CD8-positive, alpha-beta memory T cell (primary cell): Measurements from ENCODE around the gene CPD. TPM values are rescaled to one million over a fixed set of nuclear protein-coding genes. Genes with fewer than 3 reads are reported as not detected.
"Not testable (repeated sequence)": the region's sequence is repeated elsewhere in the genome, so short reads cannot be mapped to it uniquely, and the experiment has no call there.

Source experiments
- CTCF ChIA-PET: fragments of 350-600 bp; sonication (Branson Sonifier 250); formaldehyde crosslinking; loops from one replicate; lab custom pipeline; 2021; ENCODE audit warnings: antibody characterized with exemption; lab: Charles Lee
- POLR2A ChIA-PET: fragments of 350-600 bp; sonication (Branson Sonifier 250); formaldehyde crosslinking; loops from one replicate; lab custom pipeline; 2021; ENCODE audit warnings: antibody characterized with exemption; lab: Charles Lee
- DNase-seq, 5 donors: peaks; one replicate each; pipeline versions ENCODE4 v3.0.0 to v3.0.0-alpha.2; 2020 to 2022; ENCODE audit warnings: mixed read lengths in 1 of 5
- H3K27ac ChIP-seq: one replicate; pipeline ENCODE4 v1.7.0; 2013; ENCODE audit warnings: low read depth, mild to moderate bottlenecking, low read length, moderate library complexity
- H3K27me3 ChIP-seq: 2 replicates; pipeline ENCODE4 v1.7.0; 2013; ENCODE audit warnings: low read length, mild to moderate bottlenecking; ENCODE audit not compliant: insufficient read depth, poor library complexity, severe bottlenecking
- H3K36me3 ChIP-seq: 2 replicates; pipeline ENCODE4 v1.7.0; 2013; ENCODE audit warnings: mild to moderate bottlenecking, low read length, moderate library complexity; ENCODE audit not compliant: insufficient read depth
- H3K4me1 ChIP-seq: 2 replicates; pipeline ENCODE4 v1.7.0; 2013; ENCODE audit warnings: mild to moderate bottlenecking, low read length, moderate library complexity; ENCODE audit not compliant: insufficient read depth
- H3K4me3 ChIP-seq: 2 replicates; pipeline ENCODE4 v1.7.0; 2013; ENCODE audit warnings: mild to moderate bottlenecking, low read length
- H3K9me3 ChIP-seq: 2 replicates; pipeline ENCODE4 v1.7.0; 2013; ENCODE audit warnings: mild to moderate bottlenecking, low read length
- H3K27ac Mint-ChIP-seq, 8 donors: one replicate each; pipeline ENCODE4 v1.8.0; 2020 to 2021; ENCODE audit warnings: mixed read lengths in 8 of 8, mild to moderate bottlenecking in 6 of 8, inconsistent platforms in 3 of 8, moderate library complexity in 3 of 8
- H3K27me3 Mint-ChIP-seq, 2 donors: one replicate each; pipeline ENCODE4 v1.8.0; 2020 to 2021; ENCODE audit warnings: mixed read lengths in 2 of 2, mild to moderate bottlenecking in 1 of 2, moderate library complexity in 1 of 2
- H3K36me3 Mint-ChIP-seq, 3 donors: one replicate each; pipeline ENCODE4 v1.8.0; 2020 to 2021; ENCODE audit warnings: mixed read lengths in 3 of 3, inconsistent platforms in 1 of 3, mild to moderate bottlenecking in 1 of 3
- H3K4me1 Mint-ChIP-seq, 3 donors: one replicate each; pipeline ENCODE4 v1.8.0; 2020 to 2021; ENCODE audit warnings: mixed read lengths in 3 of 3, inconsistent platforms in 1 of 3, mild to moderate bottlenecking in 1 of 3
- H3K4me3 Mint-ChIP-seq, 7 donors: one replicate each; pipeline ENCODE4 v1.8.0; 2020 to 2021; ENCODE audit warnings: mixed read lengths in 7 of 7, mild to moderate bottlenecking in 6 of 7, moderate library complexity in 4 of 7, inconsistent platforms in 2 of 7
- H3K9me3 Mint-ChIP-seq, 5 donors: one replicate each; pipeline ENCODE4 v1.8.0; 2020 to 2022; ENCODE audit warnings: mixed read lengths in 5 of 5, mild to moderate bottlenecking in 3 of 5, moderate library complexity in 2 of 5, inconsistent platforms in 1 of 5
- polyA plus RNA-seq: library from polyadenylated mRNA; unstranded; fragments of 300-500 nt; fragmentation: Illumina TruSeq; gene quantifications from one replicate; pipeline ENCODE4 v1.2.3, GENCODE V29; 2021
- total RNA-seq, 2 experiments: library from RNA; stranded (reverse); gene quantifications; one replicate each; pipeline ENCODE4 v1.2.3, GENCODE V29; 2021

Gene CPD
- total and polyA plus RNA-seq, 3 experiments from 2014 or later = 17.3 to 26.7 (median 22.8) TPM

DNA sequence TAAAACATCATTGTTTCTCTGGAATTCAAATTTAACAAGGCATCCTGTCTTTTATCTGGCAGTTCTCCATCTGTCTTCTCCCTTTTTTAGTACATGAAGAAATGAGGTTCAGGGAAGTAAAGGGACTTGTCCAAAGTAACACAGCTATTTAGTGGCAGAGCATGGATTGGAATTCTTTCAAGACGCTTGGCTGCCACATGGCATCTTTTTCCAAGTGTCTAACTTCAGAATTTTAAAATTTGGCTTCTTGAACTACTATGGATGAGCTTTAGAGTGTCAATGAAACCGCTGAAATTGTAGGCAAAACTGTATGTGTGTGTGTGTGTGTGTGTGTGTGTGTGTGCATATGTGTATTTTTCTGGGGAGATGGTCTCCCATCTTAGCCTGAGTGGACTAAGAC lies 39.6 kb upstream of the CPD start:
- peaks cover 13 to 24% (median 21%) of the 10 kb centered on the region in 3 donors for H3K4me1 Mint-ChIP-seq
- H3K27ac ChIP-seq = no peak overlapping the region
- H3K27me3 ChIP-seq = no peaks in the 10 kb centered on the region
- no peaks in the 10 kb centered on the region for H3K36me3 ChIP-seq
- H3K36me3 Mint-ChIP-seq = peaks cover 0 to 2% (median 0%) of the 10 kb centered on the region in 3 donors
- H3K4me1 ChIP-seq = no peaks in the 10 kb centered on the region
- H3K4me3 Mint-ChIP-seq = no peak overlapping the region
- no peaks in the 10 kb centered on the region for H3K9me3 Mint-ChIP-seq
- H3K27ac Mint-ChIP-seq = no peak overlapping the region
- H3K9me3 ChIP-seq = no peaks in the 10 kb centered on the region
- ChIA-PET CTCF (interaction anchor here (0.6 to 4.9 kb wide), 15 partner anchors 9 to 233 kb away, joined by 3 to 71 read pairs (median 5); partner anchors contain the start of gene BLMH), POLR2A (no interaction called here)
- H3K4me3 ChIP-seq = no peak overlapping the region
- no peak for DNase-seq
- H3K27me3 Mint-ChIP-seq = no peaks in the 10 kb centered on the region

DNA sequence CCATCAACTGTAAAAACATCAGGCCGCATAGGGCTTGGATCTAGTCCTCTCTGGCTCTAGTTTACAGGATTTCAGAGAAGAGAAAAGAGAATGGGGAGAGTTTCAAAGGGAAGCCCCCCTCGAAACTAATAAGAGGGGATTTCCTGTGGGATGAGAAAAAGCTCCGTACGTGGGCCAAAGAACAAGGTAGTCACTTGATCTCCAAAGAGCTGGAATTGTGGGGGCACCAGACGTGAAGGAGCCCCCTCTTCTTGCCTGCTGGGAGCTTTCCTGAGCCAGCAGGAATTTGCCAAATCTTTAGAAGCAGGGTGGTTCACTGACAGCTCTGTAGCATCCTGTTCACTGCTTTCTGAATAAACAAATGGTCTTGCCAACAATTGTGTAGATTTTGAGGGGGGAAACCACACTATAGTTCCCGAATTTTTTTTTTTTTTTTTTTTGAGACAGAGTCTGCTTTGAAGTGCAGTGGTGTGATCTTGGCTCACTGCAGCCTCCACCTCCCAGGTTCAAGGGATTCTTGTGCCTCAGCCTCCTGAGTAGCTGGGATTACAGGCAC lies 37.8 kb upstream of the CPD start:
- Histone ChIP-seq H3K36me3 (no peaks in the 10 kb centered on the region), H3K27ac (no peak overlapping the region), H3K4me3 (no peak overlapping the region), H3K4me1 (no peaks in the 10 kb centered on the region), H3K27me3 (no peaks in the 10 kb centered on the region), H3K9me3 (no peaks in the 10 kb centered on the region)
- H3K9me3 Mint-ChIP-seq = no peaks in the 10 kb centered on the region
- peaks cover 13 to 22% (median 17%) of the 10 kb centered on the region in 3 donors for H3K4me1 Mint-ChIP-seq
- POLR2A ChIA-PET = no interaction called here
- no peaks in the 10 kb centered on the region for H3K27me3 Mint-ChIP-seq
- H3K4me3 Mint-ChIP-seq = no peak overlapping the region
- H3K36me3 Mint-ChIP-seq = peaks cover 0 to 2% (median 0%) of the 10 kb centered on the region in 3 donors
- CTCF ChIA-PET = interaction anchor here (0.7 to 4.7 kb wide), 17 partner anchors 8 to 236 kb away, joined by 3 to 25 read pairs (median 6); partner anchors contain the start of genes BLMH and GOSR1
- peak overlapping the region in 3 of 8 donors; percentile 33 to 73 (median 67) for H3K27ac Mint-ChIP-seq
- no peak for DNase-seq

DNA sequence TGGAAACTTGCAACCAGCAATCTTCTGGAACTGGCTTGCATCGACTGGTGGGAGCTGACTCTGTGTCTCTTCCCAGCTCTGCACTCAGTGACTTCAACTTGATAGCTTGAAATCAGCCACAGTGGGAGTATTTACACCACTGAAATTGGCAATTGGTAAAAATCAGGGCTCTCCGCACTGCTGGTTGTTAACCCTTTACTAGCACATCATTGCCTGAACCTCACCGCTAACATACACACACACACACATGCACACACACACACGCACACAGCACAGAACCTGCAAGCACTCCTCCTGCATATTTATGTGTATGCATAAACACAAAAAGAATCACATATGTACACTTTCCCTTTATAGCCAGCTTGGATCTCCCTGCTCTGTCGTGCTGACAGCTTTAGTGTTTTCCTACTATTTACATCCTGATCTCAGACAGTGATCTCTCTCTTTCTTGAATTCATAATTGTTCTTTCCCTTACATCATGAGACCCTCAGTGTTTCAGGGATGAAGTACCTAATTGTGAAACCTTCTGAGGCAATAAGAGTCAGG lies 37.0 kb upstream of the CPD start:
- H3K4me1 ChIP-seq = no peaks in the 10 kb centered on the region
- no peak overlapping the region for H3K27ac ChIP-seq
- no peaks in the 10 kb centered on the region for H3K9me3 Mint-ChIP-seq
- ChIA-PET CTCF (interaction anchor here (0.7 to 4.7 kb wide), 9 partner anchors 18 to 223 kb away, joined by 3 to 25 read pairs (median 7); partner anchors contain the start of genes BLMH and GOSR1), POLR2A (interaction anchor here (0.7 kb wide), 1 partner anchor 613 kb away, joined by 18 read pairs; no protein-coding TSS in a partner anchor)
- no peaks in the 10 kb centered on the region for H3K9me3 ChIP-seq
- no peaks in the 10 kb centered on the region for H3K27me3 ChIP-seq
- DNase-seq = no peak
- H3K4me3 ChIP-seq = no peak overlapping the region
- no peaks in the 10 kb centered on the region for H3K36me3 Mint-ChIP-seq
- peak overlapping the region in 1 of 8 donors; percentile 56 for H3K27ac Mint-ChIP-seq
- H3K27me3 Mint-ChIP-seq = no peaks in the 10 kb centered on the region
- peaks cover 7 to 15% (median 8%) of the 10 kb centered on the region in 3 donors for H3K4me1 Mint-ChIP-seq
- no peaks in the 10 kb centered on the region for H3K36me3 ChIP-seq
- no peak overlapping the region for H3K4me3 Mint-ChIP-seq

DNA sequence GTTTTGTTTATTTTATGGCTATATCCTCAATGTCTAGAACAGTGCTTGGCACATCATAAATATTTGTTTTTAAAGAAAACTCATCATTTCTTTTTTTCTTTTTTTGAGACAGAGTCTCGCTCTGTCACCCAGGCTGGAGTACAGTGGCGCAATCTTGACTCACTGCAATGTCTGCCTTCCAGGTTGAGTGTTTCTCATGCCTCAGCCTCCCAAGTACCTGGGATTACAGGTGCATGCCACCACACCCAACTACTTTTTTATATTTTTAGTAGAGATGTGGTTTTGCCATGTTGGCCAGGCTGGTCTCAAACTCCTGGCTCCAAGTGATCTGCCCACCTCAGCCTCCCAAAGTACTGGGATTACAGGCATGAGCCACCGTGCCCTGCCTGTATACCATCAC lies 35.5 kb upstream of the CPD start:
- H3K4me1 ChIP-seq, H3K27me3 ChIP-seq, H3K27ac ChIP-seq, H3K4me3 ChIP-seq, POLR2A ChIA-PET, H3K36me3 ChIP-seq, DNase-seq, H3K4me3 Mint-ChIP-seq, H3K9me3 ChIP-seq, H3K27me3 Mint-ChIP-seq, H3K9me3 Mint-ChIP-seq, H3K36me3 Mint-ChIP-seq: not testable (repeated sequence)
- CTCF ChIA-PET = interaction anchor here (1.5 to 4.7 kb wide), 2 partner anchors 22 to 217 kb away, joined by 3 to 25 read pairs; no protein-coding TSS in a partner anchor
- peaks cover 7 to 14% (median 7%) of the 10 kb centered on the region in 3 donors for H3K4me1 Mint-ChIP-seq
- peak overlapping the region in 1 of 8 donors; percentile 6 for H3K27ac Mint-ChIP-seq

DNA sequence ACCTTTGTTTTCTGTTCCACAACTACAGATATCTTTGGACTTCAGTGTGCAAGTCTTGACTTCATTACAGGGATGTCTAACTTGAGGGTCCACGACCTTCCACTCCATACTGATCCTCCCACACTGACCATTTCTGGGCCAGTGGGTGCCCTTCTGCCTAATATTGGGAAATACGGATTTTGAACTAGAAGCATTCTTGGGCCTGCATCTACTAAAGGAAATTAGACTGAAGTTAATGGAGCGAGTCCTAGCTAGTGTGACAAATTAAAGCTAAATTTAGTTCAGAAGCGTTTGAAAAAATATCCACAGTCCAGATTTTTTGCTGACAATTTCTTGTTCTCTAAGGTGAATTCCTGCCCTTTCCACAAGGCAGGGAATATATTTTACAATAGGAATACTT lies 34.9 kb upstream of the CPD start:
- no peak overlapping the region for H3K4me3 Mint-ChIP-seq
- CTCF ChIA-PET = interaction anchor here (1.5 kb wide), 1 partner anchor 22 kb away, joined by 3 read pairs; no protein-coding TSS in a partner anchor
- peaks cover 7 to 14% (median 7%) of the 10 kb centered on the region in 3 donors for H3K4me1 Mint-ChIP-seq
- Histone ChIP-seq H3K27me3 (no peaks in the 10 kb centered on the region), H3K4me1 (no peaks in the 10 kb centered on the region), H3K4me3 (no peak overlapping the region), H3K27ac (peak overlapping the region; percentile 28), H3K36me3 (no peaks in the 10 kb centered on the region), H3K9me3 (no peaks in the 10 kb centered on the region)
- POLR2A ChIA-PET = no interaction called here
- no peaks in the 10 kb centered on the region for H3K36me3 Mint-ChIP-seq
- no peaks in the 10 kb centered on the region for H3K9me3 Mint-ChIP-seq
- no peak for DNase-seq
- no peaks in the 10 kb centered on the region for H3K27me3 Mint-ChIP-seq
- H3K27ac Mint-ChIP-seq = peak overlapping the region in 2 of 8 donors; percentile 10 to 57

DNA sequence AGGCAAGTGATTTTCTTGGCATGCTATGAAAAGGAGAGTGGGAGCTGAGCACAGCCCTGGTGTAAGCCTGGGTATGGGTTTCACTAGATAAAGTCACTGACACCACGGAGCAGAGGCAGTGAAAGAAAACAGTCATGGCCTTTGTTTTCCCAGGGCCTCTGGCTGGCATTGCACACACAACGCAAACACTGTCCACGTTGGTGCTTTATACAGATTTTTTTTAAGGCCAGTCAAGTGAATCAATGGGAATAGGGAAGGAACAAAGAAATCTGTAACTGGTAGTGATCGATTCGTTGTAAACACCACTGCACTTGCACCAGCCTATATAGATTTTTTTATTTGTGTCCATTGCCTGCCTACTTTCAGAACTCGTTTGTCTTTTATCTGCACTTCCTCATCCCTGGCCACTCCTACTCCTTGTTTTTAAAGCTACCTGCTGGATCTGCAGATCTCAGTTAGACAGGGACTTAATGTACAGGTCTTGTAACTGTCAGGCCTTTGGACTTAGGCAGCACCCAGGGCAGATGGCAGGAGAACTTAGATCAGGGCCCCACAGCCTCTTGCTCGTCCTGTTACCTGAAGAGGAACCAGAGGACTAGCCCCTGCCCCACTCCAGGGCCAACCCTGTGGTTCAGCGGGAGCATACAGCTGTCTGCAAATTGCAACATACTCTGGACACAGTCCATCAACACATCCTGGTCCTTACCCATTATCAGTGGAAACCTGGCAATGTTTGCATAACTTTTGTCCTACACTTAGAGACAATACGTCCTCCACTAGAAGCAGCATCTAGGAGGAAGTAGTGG lies 34.2 kb upstream of the CPD start:
- Histone ChIP-seq H3K4me1 (no peaks in the 10 kb centered on the region), H3K36me3 (no peaks in the 10 kb centered on the region), H3K27me3 (no peaks in the 10 kb centered on the region), H3K9me3 (no peaks in the 10 kb centered on the region), H3K4me3 (no peak overlapping the region), H3K27ac (peak overlapping the region; percentile 28)
- CTCF ChIA-PET = interaction anchor here (1.1 kb wide), 1 partner anchor 8 kb away, joined by 4 read pairs; no protein-coding TSS in a partner anchor
- H3K27ac Mint-ChIP-seq = peak overlapping the region in 1 of 8 donors; percentile 82
- peaks cover 7 to 14% (median 7%) of the 10 kb centered on the region in 3 donors for H3K4me1 Mint-ChIP-seq
- no peaks in the 10 kb centered on the region for H3K36me3 Mint-ChIP-seq
- POLR2A ChIA-PET = no interaction called here
- no peak for DNase-seq
- H3K9me3 Mint-ChIP-seq = no peaks in the 10 kb centered on the region
- H3K27me3 Mint-ChIP-seq = no peaks in the 10 kb centered on the region
- no peak overlapping the region for H3K4me3 Mint-ChIP-seq

DNA sequence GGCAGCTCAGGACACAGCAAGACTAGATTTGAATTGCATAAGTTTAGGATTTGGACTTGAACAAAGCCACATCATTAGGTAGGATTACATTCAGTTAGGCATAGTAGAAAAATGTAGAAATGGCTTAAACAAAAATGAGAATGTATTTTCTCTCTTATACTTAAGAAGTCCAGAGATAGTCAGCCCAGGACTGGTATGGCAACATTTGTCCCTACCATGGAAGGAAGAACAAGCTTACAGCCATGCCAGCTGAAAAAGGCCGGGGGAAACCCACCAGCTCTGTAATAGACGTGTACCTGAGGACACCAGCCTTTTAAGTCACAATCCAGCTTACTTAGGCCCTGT lies 33.7 kb upstream of the CPD start:
- CTCF ChIA-PET = interaction anchor here (1.1 kb wide), 1 partner anchor 9 kb away, joined by 4 read pairs; no protein-coding TSS in a partner anchor
- no peaks in the 10 kb centered on the region for H3K4me1 ChIP-seq
- no peaks in the 10 kb centered on the region for H3K9me3 ChIP-seq
- Mint-ChIP-seq H3K36me3 (no peaks in the 10 kb centered on the region), H3K4me1 (peaks cover 4 to 11% (median 4%) of the 10 kb centered on the region in 3 donors), H3K27me3 (no peaks in the 10 kb centered on the region), H3K4me3 (no peak overlapping the region), H3K27ac (no peak overlapping the region), H3K9me3 (no peaks in the 10 kb centered on the region)
- POLR2A ChIA-PET = no interaction called here
- no peak for DNase-seq
- H3K4me3 ChIP-seq = no peak overlapping the region
- H3K36me3 ChIP-seq = no peaks in the 10 kb centered on the region
- H3K27ac ChIP-seq = no peak overlapping the region
- no peaks in the 10 kb centered on the region for H3K27me3 ChIP-seq
